Right atrium auricular region (tissue), 2 donors: ENCODE data around the gene ADSL. TPM values are rescaled to one million over a fixed set of nuclear protein-coding genes. Genes with fewer than 3 reads are reported as not detected.

Source experiments
- DNase-seq: peaks from one replicate; pipeline ENCODE4 v3.0.0-alpha.2; 2019; ENCODE audit warnings: low spot score
- H3K27ac ChIP-seq, 2 donors: fragments of 200-600 bp; sonication (generic); 1 replicate in 1 of 2; 2 replicates in 1 of 2; pipeline ENCODE4 v1.5.1; 2016 to 2019
- H3K27me3 ChIP-seq, 2 donors: fragments of 200-600 bp; sonication (generic); one replicate each; pipeline versions ENCODE4 v1.5.1 to v1.6.0; 2017 to 2019
- H3K36me3 ChIP-seq: fragments of 200-600 bp; sonication (generic); one replicate; pipeline ENCODE4 v1.5.1; 2016
- H3K4me1 ChIP-seq, 2 donors: fragments of 200-600 bp; sonication (generic); one replicate each; pipeline versions ENCODE4 v1.5.1 to v1.6.0; 2017 to 2019
- H3K4me3 ChIP-seq, 2 donors: fragments of 200-600 bp; sonication (generic); 1 replicate in 1 of 2; 2 replicates in 1 of 2; pipeline ENCODE4 v1.5.1; 2017 to 2019; ENCODE audit warnings: mild to moderate bottlenecking in 1 of 2, moderate library complexity in 1 of 2
- H3K9me3 ChIP-seq, 2 donors: fragments of 200-600 bp; sonication (generic); one replicate each; pipeline ENCODE4 v1.5.1; 2019
- total RNA-seq, 2 donors: library from RNA; depleted of rRNA; stranded (reverse); fragments of >200 nt; gene quantifications; one replicate each; pipeline ENCODE4 v1.1.0, GENCODE V29; 2016
- TF ChIP-seq, protein P1 (sequence below), 2 donors: fragments of 200-600 bp; sonication (generic); IDR thresholded peaks; one replicate each; pipeline ENCODE4 v1.5.1; 2019; ENCODE audit warnings: antibody characterized with exemption in 2 of 2

The ADSL gene
- total RNA-seq, 2 donors from 2014 or later, result 41.8 to 69.9 TPM

DNA sequence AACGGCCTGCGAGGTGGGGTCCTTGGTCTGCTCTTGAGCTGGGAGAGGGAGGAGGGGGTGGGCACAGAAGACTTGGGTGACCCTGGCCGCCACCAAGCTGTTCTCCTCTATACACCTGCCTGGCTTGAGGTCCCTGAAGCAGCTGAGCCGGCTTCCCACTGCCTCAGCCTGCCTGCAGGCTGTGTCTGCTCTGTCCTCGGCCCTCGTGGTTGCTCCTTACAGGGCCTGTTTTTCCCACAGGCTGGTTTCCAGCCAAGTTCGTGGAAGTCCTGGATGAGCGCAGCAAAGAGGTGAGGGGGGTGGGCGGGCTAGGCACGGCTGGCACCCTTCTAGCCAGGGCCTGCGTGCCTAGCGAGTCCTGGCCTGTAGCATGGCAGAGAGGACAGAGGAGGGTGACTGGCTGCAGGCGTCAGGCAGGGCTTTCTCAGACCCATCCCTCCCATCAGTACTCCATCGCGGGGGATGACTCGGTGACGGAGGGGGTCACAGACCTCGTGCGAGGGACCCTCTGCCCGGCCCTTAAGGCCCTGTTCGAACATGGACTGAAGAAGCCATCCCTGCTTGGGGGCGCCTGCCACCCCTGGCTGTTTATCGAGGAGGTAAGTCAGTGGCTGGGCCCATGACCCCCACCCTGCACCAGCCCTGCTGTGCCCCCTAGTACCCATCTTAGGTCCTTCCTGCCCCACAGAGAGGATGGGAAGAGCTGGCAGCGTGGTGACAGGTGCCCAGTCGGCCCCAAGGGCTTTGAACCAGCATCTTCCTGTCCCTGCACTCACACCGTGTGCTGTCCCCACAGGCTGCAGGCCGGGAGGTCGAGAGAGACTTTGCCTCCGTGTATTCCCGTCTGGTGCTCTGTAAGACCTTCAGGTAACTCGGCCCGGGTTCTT lies 61.8 kb downstream of the ADSL start:
- Histone ChIP-seq H3K27ac (no peak overlapping the region), H3K4me1 (no peaks in the 10 kb centered on the region), H3K9me3 (no peaks in the 10 kb centered on the region), H3K36me3 (peaks cover 93% of the 10 kb centered on the region), H3K4me3 (no peak overlapping the region), H3K27me3 (no peaks in the 10 kb centered on the region)
- TF ChIP-seq, protein P1, sequence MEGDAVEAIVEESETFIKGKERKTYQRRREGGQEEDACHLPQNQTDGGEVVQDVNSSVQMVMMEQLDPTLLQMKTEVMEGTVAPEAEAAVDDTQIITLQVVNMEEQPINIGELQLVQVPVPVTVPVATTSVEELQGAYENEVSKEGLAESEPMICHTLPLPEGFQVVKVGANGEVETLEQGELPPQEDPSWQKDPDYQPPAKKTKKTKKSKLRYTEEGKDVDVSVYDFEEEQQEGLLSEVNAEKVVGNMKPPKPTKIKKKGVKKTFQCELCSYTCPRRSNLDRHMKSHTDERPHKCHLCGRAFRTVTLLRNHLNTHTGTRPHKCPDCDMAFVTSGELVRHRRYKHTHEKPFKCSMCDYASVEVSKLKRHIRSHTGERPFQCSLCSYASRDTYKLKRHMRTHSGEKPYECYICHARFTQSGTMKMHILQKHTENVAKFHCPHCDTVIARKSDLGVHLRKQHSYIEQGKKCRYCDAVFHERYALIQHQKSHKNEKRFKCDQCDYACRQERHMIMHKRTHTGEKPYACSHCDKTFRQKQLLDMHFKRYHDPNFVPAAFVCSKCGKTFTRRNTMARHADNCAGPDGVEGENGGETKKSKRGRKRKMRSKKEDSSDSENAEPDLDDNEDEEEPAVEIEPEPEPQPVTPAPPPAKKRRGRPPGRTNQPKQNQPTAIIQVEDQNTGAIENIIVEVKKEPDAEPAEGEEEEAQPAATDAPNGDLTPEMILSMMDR (IDR thresholded peaks at IDR 0.05), result no peak
- DNase-seq, result no peak

DNA sequence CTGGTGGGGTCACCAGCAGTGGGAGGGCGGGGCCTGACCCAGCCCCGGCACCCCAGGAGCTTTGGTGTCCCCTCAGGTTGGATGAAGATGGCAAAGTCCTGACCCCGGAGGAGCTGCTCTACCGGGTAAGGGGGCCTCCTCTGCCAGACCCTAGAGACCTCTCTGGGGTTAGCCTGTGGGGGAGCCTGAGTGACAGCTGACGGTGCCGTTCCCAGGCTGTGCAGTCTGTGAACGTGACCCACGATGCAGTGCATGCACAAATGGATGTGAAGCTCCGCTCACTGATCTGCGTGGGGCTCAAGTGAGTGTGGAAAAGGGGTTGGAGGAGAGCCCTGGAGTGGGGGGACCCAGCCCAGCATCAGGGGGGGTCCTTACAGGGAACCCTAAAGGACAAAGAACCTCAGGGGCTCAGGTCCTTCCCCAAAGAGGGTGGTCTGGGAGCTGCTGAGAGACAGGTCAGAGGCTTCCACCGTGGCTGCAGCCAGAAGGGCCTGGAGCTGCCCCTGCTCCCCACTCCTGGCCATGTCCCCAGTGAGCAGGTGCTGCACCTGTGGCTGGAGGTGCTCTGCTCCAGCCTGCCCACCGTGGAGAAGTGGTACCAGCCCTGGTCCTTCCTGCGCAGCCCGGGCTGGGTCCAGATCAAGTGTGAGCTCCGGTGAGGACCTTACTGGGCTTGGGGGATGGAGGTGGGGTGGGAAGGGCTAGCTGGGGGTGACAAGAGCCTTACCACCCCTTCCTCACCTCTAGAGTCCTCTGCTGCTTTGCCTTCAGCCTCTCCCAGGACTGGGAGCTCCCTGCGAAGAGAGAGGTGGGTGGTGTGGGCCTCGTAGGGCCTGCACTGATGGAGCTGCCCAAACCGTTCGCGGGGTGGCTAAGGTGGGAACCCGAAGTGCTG lies 62.7 kb downstream of the ADSL start:
- Histone ChIP-seq H3K27me3 (no peaks in the 10 kb centered on the region), H3K4me1 (no peaks in the 10 kb centered on the region), H3K27ac (no peak overlapping the region), H3K36me3 (peaks cover 86% of the 10 kb centered on the region), H3K9me3 (no peaks in the 10 kb centered on the region), H3K4me3 (no peak overlapping the region)
- TF ChIP-seq, protein P1 (IDR thresholded peaks at IDR 0.05), result no peak
- no peak for DNase-seq

DNA sequence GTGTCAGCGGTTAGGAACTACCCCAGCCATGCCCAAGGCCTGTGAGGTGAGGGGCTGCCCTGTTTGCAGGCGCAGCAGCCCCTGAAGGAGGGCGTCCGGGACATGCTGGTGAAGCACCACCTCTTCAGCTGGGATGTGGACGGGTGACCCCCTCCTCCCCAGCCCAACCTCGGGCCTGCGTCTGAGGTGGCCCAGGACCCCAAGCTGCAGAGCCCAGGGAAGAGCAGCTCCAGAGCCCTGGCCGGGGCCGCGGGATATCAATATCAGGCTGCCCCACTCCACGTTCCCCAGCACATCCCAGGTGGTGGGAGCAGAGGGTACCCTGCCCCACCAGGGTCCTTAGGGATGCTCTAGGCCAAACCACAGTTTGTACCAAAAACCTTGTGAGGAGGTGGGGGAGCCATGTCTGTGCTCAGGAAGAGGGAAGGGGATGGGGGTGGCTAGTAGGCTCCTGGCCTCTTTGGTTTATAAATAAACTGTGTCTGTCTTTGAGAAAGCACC lies 63.4 kb downstream of the ADSL start:
- H3K36me3 ChIP-seq, result peaks cover 79% of the 10 kb centered on the region
- H3K4me1 ChIP-seq, result peaks cover 0 to under 1% of the 10 kb centered on the region in 2 donors
- H3K27ac ChIP-seq, result no peak overlapping the region
- no peak for DNase-seq
- no peaks in the 10 kb centered on the region for H3K27me3 ChIP-seq
- H3K9me3 ChIP-seq, result no peaks in the 10 kb centered on the region
- H3K4me3 ChIP-seq, result no peak overlapping the region
- TF ChIP-seq, protein P1 (IDR thresholded peaks at IDR 0.05), result no peak

DNA sequence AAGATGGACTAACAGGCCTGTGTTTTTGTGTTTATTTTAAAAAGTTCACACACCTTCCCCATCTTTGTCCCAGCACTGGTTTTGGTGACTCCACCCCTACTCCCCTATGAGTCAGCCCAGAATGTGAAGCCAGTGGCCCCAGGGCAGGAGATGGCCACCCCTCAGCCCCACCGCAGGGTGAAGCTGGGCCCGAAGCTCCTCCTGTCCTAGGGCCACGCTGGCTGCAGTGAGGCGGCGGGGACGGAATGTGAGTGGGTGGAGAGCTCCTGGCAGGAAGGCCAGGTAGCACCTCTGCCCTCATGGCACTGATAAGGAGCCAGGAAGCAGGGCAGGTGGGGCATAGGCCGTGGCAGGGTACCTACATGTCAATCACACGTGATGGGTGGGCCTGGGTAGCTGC lies 64.0 kb downstream of the ADSL start:
- H3K4me1 ChIP-seq, result peaks cover 0 to 7% of the 10 kb centered on the region in 2 donors
- DNase-seq, result no peak

DNA sequence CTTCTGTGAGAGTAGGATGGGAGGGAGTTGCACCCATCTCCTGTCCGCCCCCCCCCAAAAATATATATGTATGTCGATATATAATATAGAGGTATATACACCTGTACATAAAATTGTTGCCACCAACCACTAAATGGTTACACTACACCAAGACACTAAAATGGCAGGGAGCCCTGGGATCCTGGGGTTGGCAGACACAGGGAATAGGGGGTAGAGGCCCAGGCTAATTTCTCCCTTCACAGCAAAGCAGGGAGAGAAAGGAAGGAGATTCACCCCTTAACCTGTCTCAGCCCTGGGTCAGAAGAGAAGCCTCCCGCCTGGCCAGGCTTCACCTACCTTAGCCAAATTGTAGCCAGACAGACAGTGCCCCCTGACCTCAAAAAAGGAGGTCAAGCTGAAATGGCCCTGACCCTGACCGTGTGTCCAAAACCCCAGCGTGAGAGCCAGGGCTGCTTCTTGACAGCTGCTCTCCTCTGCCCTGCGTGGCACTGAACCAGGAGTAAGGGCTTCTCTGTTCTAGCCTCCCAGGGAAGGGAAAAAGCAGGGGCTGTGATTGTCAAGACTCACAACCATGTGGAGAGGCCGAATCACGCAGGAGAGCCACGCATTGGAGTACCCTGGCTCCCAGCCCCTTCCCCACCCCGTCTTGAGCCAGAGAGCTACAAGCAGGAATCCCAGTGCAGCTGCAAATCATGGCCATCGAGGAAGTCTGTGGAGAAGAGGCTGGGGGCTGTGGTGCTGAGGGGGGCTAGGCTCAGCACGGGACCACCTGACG lies 64.6 kb downstream of the ADSL start:
- Histone ChIP-seq H3K27me3 (no peaks in the 10 kb centered on the region), H3K4me1 (peaks cover 0 to 11% of the 10 kb centered on the region in 2 donors), H3K4me3 (no peak overlapping the region), H3K27ac (no peak overlapping the region), H3K36me3 (peaks cover 67% of the 10 kb centered on the region), H3K9me3 (no peaks in the 10 kb centered on the region)
- DNase-seq, result no peak
- TF ChIP-seq, protein P1 (IDR thresholded peaks at IDR 0.05), result no peak

More for the DNA sequence above, 64.0 kb downstream of the ADSL start:
- TF ChIP-seq, protein P1 (IDR thresholded peaks at IDR 0.05), result no peak
- no peaks in the 10 kb centered on the region for H3K27me3 ChIP-seq
- H3K4me3 ChIP-seq, result no peak overlapping the region
- H3K36me3 ChIP-seq, result peaks cover 73% of the 10 kb centered on the region
- H3K27ac ChIP-seq, result no peak overlapping the region
- no peaks in the 10 kb centered on the region for H3K9me3 ChIP-seq
